ENCODE results near the gene RUSF1.
"Not testable (repeated sequence)": the region's sequence is repeated elsewhere in the genome, so short reads cannot be mapped to it uniquely, and the experiment has no call there.

RUSF1 gene

DNA sequence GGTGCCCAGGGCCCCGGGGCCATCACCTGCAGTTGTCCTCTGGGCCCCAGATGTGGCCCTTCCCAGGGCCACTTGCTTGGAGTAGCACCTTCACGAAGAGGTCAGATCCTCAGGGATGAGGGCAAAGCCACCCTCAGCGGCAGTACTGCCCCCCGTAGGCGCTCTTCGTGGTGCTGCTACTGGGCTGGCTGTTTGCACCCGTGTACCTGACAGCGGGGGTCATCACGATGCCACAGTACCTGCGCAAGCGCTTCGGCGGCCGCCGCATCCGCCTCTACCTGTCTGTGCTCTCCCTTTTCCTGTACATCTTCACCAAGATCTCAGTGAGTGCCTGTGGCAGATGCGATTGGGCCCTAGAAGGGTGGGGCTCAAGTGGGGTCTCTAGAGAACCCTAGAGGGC, 22.6 kb downstream of the RUSF1 start:
- DNase-seq (ENCODE audit: insufficient read length, low spot score) (no peak), FAIRE-seq (no peak)
- TF ChIP-seq, protein P1, sequence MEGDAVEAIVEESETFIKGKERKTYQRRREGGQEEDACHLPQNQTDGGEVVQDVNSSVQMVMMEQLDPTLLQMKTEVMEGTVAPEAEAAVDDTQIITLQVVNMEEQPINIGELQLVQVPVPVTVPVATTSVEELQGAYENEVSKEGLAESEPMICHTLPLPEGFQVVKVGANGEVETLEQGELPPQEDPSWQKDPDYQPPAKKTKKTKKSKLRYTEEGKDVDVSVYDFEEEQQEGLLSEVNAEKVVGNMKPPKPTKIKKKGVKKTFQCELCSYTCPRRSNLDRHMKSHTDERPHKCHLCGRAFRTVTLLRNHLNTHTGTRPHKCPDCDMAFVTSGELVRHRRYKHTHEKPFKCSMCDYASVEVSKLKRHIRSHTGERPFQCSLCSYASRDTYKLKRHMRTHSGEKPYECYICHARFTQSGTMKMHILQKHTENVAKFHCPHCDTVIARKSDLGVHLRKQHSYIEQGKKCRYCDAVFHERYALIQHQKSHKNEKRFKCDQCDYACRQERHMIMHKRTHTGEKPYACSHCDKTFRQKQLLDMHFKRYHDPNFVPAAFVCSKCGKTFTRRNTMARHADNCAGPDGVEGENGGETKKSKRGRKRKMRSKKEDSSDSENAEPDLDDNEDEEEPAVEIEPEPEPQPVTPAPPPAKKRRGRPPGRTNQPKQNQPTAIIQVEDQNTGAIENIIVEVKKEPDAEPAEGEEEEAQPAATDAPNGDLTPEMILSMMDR (IDR thresholded peaks at IDR 0.05; ENCODE audit: insufficient read depth, missing control alignments) = no peak

DNA sequence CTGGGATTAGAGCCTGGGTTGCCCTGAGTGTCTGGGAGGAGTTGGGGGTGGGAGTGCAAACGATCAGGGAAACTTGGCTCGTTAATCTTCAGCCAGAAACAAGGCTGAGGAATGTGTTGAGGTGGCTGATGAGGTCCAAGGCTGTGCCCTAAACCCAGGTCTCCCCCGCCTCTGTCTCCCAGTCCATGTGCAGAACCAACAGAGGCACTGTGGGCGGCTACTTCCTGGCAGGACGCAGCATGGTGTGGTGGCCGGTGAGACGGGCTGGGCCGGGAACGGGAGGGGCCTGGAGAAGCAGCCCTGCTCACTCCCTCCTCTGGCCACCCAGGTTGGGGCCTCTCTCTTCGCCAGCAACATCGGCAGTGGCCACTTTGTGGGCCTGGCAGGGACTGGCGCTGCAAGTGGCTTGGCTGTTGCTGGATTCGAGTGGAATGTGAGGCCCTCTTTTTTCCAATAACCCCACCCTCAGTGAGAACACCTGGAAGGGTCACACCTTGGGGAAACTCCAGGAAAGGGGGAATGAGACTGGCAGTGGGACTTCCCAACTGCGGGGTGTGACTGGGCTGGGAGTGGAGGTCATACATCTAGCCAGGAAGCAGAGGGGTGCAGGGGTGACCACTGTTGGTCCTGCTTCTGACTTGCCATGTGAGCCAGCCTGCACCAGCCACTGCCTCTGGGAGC, 23.6 kb downstream of the RUSF1 start:
- TF ChIP-seq, protein P1 (IDR thresholded peaks at IDR 0.05; ENCODE audit: insufficient read depth, missing control alignments) = no peak
- FAIRE-seq (no peak), DNase-seq (ENCODE audit: insufficient read length, low spot score) (no peak)

DNA sequence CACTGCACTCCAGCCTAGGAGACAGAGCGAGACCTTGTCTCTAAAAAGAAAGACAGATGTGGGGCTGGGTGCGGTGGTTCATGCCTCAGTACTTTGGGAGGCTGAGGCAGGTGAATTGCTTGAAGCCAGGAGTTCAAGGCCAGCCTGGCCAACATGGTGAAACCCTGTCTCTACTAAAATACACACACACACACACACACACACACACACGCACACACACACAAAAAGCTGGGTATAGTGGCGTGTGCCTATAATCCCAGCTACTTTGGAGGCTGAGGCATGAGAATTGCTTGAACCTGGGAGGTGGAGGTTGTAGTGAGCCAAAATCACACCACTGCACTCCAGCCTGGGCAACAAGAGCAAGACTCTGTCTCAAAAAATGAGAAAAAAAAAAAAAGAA, 24.1 kb downstream of the RUSF1 start:
- DNase-seq (ENCODE audit: insufficient read length, low spot score); FAIRE-seq: not testable (repeated sequence)

DNA sequence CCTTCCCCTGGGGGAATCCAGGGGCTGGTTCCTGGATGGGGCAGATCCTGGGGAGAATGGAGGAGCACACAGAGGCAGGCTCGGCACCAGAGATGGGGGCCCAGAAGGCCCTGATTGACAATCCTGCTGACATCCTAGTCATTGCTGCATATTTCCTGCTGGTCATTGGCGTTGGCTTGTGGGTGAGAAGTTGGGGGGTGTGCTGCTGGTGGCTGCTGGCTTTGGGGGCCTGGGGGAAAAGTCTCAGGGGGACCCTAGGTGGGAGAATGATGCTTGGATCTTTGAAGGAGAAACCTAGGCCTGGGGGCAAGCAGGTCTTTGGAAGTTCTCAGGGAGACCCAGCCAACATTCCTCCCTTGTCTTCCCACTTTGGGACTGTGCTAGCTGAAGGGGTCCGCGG, 25.1 kb downstream of the RUSF1 start, which contains the start of gene SLC5A2:
SLC5A2 (plus strand) TSS at position 43 of the 400 bp plus-strand sequence; CDS start at position 57, 14 bp downstream.
- FAIRE-seq = no peak

DNA sequence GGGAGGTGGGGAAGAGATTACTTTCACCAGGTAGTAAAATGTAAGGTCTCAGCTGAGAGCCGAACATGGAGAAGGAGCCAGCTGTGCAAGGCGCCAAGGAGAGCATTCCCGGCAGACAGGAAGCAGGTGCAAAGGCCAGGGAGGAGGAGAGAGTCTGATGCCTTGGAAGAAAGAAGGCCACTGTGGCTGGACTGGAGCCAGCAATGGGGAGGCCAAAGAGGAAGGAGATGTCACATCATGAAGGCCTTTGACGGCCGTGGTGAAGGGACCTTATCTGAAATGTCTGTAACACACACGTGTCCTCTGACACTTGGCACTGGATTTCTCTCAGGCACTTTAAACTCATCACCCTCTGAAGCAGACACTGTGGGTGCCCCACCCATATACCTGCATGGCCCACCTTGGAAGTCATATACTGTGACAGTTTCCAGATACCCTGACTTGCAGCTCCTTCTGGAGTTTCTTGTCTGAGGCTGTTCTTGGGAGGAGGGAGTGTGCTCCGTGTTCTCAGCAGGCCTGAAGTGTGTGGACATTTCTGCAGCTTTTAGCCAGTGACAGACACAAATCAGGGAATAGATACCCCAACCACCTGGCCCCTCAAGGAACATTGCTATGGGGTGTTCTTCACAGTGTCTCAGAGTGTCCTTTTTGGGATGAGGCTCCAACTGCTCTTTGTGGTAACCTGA, 27.2 kb downstream of the RUSF1 start:
- no peak for FAIRE-seq
- TF ChIP-seq, protein P1 (IDR thresholded peaks at IDR 0.05; ENCODE audit: insufficient read depth, missing control alignments) = no peak
- no peak for DNase-seq (ENCODE audit: insufficient read length, low spot score)

More for the DNA sequence above, 25.1 kb downstream of the RUSF1 start, which contains the start of gene SLC5A2:
- no peak for DNase-seq (ENCODE audit: insufficient read length, low spot score)
- TF ChIP-seq, protein P1 (IDR thresholded peaks at IDR 0.05; ENCODE audit: insufficient read depth, missing control alignments) = no peak

DNA sequence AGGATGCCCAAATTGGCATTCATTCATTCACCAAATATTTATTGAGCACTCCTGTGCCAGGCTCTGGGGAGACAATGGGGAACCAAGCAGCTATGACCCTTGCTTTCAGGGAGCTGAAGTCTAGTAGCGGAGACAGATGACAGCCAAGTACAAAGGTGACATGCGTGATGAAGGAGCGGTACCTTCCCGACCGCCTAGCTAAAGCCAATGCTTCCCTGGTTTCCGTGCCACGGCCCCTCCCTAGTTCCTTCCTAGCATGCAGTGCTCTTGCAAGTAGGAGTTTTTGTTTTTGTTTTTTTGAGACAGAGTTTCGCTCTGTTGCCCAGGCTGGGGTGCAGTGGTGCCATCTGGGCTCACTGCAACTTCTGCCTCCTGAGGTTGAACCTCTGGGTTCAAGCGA, 28.4 kb downstream of the RUSF1 start:
- no peak for DNase-seq (ENCODE audit: insufficient read length, low spot score)
- FAIRE-seq = no peak
- TF ChIP-seq, protein P1 (IDR thresholded peaks at IDR 0.05; ENCODE audit: insufficient read depth, missing control alignments) = no peak

DNA sequence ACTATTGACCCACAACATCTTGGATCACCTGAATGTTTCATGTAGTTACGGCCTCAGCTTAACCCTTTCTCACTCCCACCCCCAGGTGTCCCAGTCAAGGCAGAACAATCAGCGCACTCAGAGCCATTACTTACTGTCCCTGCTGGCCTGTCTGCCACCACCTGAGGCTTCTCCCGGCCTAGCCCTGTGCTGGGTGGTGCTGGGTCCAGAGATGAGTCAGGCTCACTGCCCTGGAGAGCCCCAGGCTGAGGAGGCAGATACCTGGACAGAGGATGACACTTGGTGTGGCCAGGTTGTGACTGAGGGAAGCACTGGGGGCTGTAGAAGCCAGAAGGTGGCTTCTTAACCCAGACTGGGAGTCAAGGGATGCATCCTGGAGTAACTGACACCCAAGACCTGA, 29.2 kb downstream of the RUSF1 start:
- FAIRE-seq = no peak
- no peak for DNase-seq (ENCODE audit: insufficient read length, low spot score)
- TF ChIP-seq, protein P1 (IDR thresholded peaks at IDR 0.05; ENCODE audit: insufficient read depth, missing control alignments) = no peak
